AG08395 (cell line): ENCODE results near the gene MYOZ3.

Experiments used
- DNase-seq: peaks from one replicate; pipeline ENCODE4 v3.0.0; 2012; ENCODE audit warnings: mixed read lengths, low spot score

MYOZ3 gene, protein sequence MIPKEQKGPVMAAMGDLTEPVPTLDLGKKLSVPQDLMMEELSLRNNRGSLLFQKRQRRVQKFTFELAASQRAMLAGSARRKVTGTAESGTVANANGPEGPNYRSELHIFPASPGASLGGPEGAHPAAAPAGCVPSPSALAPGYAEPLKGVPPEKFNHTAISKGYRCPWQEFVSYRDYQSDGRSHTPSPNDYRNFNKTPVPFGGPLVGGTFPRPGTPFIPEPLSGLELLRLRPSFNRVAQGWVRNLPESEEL

DNA sequence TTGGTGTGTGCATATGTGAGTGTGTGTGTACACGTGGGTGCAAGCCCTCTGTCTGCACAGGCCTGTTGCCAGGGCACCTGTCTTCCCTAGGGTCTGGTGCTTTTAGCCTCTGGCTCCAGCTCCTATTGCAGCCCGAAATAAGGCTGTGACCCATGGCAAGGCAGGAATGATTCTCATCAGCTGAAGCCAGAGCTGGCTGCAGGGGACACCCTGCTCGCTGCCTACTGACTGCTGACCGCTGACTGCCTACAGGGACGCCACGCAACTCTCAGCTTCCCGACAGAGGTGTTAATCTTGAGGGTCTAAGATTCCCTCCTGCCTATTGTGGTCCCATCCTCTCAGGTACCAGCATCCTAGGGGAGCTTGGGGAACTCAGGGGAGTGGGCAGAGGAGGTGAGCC, at the start of gene MYOZ3:
Gene MYOZ3 (plus strand): TSS at position 166 of the 400 bp plus-strand sequence. CDS start 1,691 bp downstream, outside the sequence.
- DNase-seq: no peak

DNA sequence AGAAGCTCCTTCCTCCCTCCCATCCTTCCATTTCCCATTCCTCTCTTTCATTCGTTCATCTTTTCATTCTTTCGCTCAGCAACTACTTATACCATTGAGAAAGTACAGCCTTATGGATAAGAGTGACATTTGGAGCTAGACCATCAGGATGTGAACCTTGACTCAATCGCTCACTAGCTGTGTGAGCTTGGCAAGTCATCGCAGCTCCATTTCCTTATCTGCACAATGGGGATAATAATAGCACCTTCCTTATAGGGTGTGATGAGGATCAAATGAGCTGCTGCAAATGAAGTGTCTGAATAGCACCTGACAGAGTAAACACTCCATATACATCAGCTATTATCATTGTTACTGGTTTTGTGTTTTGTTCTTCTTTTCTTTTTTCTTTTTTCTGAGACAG, 48.6 kb upstream of the MYOZ3 start:
- no peak for DNase-seq

DNA sequence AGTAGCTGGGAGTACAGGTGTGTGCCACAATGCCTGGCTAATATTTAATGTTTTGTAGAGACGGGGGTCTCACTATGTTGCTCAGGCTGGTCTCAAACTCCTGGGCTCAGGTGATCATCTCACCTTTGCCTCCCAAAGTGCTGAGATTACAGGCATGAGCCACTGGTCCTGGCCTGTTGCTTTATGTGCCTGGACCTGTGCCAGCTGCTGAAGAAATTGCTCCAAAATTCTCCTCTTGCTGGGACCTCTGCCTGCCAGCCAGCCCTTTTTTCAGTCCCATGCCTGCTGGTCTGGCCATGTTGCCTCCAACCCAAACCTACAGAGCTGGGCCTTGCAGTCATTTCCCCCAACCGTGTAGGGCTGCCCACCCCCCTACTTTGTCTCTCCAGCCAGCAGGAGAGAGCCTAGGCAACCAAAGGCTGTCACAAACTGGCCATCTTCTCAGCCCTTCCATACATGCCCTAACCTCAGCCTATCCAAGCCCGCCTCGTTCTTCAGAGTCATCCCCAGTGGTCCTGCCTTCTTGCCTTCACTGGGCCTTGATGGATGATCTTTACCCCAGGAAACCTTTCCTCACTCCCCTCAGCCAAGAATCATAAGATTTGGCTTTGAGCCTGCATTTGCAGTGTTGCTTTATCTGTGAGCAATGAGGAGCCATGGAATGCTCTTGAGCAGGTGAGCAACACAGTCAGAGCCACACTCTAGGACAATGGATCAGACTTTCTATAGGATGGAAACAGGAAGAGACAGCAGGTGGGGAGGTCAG, 48.0 kb upstream of the MYOZ3 start:
- no peak for DNase-seq

DNA sequence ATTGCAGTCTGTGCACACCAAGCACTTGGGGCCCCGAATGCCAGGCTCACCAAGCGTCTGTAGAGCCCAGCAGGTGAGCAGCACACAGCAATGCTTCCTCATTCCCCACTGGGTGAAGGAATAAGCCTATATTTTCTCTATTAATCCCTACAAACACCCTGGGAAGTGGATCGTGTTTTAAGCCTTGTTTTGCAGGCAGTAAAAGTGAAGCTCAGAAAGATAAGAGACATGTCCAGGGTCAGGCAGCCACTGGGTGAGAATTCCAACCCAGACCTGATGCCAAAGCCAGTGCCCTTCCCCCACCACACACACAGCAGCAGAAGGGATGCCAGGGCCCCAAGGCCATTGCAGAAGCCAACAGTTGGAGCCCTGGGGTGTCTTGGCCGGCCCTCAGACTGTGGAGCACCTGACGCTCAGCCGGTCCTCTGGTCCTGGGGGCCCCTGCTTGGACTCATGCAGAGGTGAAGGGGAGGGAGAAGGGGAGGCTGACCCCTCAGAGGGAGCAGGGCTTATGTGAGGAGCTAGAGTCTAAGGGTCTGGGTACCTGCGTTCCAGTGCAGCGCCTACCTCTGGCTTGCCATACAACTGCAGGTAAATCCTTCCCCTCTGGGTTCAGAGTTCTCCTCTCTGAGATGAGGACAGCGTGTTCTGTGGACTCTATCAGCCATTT, 46.9 kb upstream of the MYOZ3 start:
- DNase-seq: no peak

DNA sequence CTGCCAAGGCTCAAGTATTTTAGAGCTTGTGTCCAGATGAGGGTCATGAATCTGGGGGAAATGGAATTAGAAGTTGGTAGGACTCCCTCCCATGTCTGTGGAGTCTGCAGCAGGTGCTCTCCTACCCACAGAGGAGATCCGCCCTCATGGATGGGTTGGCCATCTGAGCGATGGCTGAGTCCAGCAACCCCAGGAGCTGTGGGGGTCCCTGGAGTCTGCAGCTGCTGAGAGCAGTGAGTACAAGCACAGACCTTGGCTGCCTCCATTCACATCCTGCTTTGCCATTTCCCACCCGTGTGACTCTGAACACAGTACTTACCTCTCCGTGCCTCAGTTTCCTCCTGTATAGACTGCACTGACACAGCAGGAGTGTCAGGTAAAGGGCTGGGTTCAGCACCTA, 46.4 kb upstream of the MYOZ3 start:
- no peak for DNase-seq

DNA sequence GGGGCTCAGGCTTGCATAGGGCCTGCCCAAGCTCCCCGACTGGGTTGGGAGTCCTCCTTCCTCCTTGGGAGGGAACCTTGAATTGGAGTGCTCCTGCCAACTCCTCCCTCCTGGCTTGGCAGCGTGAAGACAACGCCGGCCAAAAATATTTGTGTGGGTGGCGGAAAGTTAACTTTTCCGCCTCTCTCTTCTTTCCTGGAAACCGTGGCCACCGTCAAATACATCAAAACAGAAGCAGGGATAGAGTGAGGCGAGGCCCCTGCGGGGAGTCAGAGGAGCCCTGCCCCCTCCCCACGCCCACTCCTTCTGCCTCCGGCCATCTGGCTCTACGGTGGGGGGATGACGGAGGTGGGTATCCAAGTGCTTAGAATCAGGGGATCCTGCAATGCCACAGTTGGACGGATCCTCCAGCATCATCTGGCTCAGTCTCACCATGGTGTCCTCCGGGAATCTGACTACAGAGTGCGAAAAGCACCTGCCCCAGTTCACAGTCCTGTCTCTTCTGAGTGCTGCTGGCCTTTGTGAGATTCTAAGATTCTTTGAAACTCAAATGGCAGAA, 45.8 kb upstream of the MYOZ3 start:
- peak; percentile 71 for DNase-seq

DNA sequence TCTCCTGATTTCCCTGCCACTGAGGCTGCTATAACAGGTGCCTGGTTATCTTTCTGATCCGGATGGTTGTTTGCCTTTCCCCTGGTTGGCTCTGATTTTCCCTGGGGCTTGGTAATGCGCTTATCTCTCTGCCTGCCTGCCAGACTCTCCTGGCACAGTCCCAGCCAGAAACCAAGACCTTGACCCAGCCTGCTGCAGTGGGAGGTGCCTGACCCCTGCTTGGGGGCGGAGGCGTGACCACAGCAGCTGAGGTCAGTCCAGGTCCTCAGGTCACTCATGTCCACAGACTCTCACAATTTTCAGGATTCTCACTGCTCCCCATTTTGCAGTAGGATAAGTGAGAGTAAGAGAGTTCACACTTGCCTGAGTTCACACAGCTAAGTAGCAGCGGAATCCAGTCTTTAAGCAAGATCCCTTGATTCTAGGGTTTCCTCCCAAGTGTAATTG, 45.0 kb upstream of the MYOZ3 start:
- DNase-seq: no peak

DNA sequence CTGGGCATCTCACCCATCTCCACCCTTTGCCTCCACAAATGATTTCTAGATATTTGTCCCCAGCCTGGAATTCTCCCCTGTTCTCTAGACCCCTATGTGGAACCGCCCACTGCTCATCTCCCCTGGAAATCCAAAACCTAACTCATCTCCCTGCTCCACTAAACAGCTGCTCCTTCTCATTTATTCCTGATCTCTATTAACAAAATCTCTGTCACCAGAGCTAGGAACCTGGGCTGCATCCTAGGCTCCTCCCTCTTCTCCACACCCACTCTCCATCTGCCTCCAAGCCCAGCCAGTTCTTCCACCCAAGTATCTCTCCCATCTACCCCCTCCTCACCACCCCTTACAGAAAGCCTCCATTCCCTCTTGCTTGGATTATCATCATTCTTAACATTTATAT, 44.5 kb upstream of the MYOZ3 start:
- DNase-seq: no peak

DNA sequence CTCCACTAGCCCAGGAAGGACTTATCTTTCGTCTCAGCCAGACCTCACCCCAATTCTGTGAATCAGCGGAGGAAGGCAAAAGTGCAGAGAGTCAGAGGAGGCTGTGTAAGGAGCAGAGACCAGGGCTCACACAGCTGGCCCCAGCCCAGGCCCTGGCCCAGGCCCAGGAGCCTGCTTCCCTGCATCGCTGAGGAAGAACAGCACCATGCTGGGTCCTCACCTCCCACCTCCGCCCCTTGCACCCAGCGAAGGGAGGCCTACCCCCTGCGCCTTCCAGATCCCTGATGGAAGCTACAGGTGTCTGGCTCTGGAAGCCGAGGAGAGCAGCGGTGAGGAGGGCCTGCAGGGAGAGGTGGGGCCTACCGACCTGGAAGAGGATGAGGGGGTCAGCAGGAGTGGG, 42.9 kb upstream of the MYOZ3 start:
- DNase-seq: no peak

DNA sequence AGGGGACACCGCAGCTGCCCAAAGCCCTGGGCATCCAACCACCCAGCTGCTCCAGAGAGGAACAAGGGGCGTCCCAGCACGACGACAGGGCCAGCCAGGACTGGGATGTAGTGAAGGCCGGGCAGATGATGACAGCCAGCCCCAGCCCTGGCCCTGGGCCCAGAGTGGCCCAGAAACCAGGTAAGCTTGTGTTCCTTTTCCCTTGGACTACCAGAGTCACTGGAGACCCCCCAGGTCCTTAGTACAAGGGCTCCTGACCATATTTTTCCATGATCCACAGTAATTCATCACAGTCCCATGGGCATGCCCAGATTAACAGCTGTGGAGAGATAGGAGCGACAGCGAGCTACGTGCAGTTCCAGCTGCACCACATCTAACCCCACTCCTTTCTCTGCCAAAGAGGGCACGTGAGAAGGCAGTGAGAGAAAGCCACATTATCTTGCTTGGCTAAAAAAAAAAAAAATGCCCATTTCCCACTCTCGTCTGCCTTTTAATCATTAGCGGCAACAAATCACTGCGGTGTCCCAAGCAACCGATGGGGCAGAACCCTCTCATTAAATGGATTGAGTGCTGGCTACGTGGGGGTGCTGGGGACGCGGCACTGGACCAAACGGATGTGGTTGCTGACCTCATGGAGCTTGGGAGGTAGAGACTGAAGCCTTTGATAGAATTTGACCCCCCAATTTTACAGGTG, 42.3 kb upstream of the MYOZ3 start:
- DNase-seq: peak; percentile 45

DNA sequence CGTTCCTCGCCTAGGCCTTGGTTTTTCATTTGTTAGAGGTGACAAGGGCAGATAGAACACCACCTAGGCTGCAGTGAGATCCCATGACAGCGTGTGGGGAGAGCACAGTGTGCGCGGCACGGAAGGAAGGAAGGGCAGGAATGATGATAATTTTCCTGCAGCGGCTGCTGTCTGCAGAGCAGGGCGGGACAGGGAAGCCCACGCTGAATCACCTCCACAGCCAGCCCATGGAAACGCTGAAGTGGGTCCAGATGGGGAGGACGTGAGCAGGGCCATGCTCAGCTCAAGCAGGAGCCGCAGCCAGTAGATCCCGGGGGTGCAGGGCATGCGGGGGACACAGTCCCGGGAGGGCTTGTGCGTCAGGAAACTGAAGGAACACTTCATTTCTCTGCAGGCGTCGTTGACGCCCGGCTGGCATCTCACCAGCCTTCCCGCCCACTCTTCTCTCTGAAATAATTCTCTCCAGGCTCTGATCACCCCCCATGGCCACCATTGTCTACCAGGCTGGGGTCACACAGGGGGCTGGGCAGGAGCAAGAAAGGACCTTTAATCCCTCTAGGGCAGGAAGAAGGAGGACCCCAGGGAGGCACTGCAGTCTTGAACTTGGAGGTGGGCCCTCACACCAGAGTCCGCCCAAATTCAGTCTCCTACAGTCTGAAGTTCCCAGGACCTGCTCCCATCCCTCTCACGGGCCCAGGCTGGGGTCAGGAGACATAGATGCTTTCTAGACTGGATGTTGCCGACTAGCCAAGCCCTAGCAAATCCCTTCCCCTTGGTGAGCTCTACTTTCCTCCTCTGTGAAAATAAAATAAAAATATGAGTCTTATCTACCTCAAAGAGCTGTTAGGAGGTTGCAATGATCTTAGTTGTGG, 41.5 kb upstream of the MYOZ3 start:
- DNase-seq: peak; percentile 88

DNA sequence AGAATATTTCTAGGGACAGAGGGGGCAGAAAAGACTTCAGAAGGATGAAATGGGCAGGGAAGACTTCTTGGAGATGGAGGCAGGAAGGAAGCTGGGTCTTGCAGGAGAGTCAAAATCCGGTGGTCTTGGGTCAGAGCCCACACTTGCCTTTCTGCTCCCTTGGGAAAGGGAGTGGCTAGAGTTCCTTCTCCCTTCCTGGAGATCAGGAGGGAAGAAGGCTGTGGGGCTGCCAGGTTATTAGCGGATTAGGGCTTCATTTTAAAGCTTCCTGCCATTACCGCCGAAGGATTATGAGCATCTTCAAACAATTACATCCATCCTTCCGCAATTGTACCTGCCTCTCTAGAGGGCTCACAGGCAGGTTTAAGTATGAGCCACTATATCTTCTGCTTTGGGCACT, 39.8 kb upstream of the MYOZ3 start:
- no peak for DNase-seq

DNA sequence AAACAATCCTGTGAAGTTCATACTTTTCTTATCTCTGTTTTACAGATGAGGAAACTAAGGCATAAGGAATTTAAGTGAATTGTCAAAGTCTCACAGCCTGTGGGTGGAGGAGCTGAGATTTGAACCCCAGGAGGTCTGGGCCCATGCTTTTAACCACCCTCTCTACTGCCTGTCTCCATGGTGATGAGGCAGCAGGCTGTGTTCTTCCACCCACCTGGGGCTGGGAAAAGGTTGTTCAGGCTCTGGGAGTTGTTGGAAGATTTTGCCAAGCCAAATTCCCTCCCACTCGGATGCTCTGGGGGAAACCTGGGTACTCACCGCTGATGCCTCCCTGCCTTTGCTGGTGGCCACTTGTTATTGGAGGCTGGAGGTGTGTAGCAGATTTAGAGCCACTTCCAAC, 38.9 kb upstream of the MYOZ3 start:
- DNase-seq: no peak

DNA sequence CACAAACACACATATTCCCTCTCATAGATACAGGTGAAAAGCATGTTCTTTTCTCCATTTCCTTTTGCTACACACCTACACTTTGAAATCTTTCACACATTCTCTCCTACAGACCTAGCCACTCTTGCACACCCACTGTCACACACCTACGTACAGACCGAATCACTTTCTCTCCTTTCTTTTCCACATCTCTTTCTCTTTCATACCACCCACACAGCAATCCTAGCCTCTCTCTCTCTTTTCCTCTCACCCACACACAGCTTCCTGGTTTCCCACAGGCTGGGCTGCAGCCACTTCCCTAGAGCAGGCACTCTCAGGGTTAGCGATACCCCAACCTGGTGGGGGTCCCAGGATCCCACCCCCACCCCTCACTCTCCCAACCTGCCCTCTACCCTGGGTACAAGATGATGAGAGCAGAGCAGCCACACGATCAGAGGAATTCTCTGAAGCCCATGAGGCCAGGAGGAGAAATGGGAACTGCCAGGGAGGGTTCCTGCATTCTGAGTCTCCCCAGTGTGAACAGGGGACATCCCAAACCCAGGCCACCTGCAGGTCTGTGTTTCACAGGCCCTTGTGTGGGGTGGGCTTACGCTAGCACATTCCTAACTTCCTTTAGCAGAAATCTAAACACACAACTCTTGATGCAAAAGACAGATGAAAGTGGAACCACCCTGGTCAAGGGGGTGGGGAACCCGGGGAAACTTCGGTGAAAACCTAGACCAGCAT, 37.7 kb upstream of the MYOZ3 start:
- no peak for DNase-seq

DNA sequence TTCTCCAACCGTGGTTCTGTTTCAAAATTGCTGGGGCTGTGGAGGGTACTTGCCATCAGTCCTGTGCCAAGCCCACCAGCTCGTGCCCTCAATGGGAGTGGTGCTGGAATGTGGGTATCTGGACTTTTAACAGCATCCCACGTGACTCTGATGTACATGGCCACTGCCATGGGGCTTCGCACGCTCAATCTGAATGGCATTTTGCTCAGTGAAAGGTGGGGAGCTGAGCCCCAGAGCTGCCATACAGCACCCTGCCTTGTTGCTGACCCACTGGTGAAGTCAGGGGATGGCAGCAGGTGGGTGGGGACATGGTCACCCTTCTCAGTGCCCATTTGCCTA, 37.2 kb upstream of the MYOZ3 start:
- DNase-seq: no peak

DNA sequence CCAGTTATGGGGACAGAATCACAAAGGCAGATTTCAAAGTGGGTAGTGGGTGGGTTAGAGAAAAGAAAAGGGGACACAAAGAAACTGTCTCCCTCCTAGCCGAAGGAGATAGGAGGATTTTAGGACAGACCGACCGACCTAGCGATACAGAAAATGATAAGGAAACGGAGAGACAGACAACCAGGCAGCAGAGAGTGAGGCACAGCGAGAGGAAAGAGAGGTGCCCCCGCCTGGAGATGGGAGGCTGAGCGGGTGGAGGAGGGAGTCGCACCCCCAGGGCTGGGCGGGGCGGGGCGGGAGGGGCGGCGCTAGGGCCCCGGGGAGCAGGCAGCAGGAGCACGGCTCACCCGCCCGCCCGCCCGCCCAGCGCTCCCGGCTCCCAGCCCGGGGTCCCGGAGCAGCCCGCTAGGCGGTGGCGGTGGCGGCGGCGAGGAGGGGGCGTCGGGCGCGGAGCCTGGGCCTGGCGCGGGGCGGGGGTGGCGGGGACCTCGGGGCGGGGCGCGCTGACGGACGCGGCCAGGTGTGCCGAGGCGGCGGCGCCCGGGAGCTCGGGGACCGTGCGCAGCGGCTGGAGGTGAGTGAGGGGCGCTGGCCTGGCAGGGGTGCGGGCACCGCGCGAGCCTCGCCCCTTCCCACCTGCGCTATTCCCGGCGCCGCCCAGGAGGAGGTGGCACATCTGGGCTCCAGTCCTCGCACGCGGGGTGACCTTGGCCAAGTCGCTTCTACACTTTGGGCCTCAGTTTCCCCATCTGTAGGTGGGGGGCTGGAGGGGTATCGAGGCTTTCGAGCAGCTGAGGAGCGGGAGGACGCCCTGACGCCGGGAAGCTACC, 36.5 kb upstream of the MYOZ3 start:
- DNase-seq: peak; percentile 68

DNA sequence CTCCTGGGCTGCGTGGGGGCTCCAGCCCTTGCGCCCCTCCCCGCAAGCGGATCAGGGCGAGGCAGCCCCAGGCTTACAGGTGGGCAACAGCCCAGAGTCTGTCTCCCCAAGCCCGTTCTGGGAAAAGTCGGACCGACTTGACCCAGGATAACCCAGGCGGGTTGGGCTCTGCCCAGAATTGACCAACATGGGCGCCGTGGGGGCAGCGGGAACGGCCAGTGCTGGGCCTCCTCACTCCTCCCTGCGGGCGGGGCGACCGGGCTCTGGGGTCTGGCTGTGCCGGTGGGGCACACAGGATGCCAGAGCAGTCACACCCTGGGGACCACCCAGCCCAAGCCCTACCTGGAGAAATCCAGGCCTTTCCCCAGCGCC, 35.9 kb upstream of the MYOZ3 start:
- no peak for DNase-seq

DNA sequence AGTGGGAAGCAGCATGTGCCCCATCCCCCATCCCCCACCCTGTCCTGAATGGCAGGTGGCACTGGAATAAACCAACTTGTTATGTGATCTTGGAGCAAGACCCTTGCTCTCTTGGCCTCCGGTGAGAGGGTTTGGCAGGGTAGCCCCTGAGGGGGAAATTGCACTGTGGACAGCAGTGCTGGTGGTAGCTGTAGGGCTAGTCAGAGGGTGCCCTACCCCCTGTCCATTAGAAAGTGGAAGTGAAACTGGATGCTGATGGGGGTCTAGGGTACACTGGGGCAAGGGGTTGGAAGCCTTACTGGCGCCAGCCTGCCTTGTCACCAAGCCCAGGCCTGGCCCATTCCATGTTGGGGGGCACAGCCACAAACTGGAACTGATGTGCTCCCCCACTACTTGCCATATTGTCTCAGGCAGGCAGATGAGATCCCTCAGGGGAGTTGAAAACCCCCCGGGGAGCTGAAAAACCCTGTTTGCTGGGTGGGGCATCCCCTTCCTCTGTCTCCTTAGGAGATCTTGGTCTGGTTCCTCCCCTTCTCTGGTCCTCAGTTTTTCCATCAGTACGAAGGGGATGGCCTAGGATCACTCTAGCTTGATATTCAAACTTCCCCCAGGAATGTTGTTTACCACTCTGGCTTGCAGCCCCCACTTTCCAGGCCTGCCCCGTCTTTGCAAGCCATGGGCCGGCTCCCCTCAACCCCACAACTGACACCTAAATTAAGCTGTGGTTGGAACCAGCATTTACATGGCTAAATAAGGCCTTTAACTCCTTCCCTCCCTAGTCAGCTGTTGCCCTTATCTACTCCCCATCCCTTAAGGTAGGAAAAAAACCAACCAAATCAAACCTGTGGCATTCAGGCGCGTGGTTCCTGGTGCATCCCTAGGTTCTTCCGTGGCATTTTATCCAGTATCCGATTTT, 35.0 kb upstream of the MYOZ3 start:
- DNase-seq: no peak

DNA sequence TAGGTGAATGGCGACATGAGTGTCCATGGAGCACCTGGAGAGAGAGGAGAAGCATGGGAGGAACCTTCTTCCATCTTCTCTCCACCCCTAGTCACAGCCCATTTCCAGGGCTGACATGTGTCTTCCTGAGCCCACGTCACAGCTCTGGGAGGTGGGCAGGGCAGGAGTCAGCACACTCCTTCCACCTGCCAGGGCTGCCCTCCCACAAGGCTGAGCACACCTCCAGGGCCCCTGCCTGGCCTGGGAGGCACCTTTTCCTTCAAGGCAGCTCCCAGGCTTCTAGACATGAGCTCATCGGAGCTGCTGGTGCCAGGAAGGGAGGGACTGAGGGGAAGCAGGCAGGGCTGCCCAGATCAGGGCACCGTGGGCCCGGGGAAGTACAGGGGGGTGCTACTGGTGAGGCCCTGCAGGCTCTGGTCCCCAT, 34.2 kb upstream of the MYOZ3 start:
- peak; percentile 38 for DNase-seq
